Gastroesophageal sphincter (tissue), 4 donors: ENCODE measurements around the gene NPL. TPM values are rescaled to one million over a fixed set of nuclear protein-coding genes. Genes with fewer than 3 reads are reported as not detected.

ENCODE experiments used
- ATAC-seq: fragments of 150-250 bp; one replicate; pipeline ENCODE4 v1.9.1; 2016; ENCODE audit warnings: mild to moderate bottlenecking, moderate library complexity
- H3K27ac ChIP-seq, 4 donors: fragments of 200-600 bp; sonication (generic) in 3 of 4; 1 replicate in 3 of 4; 2 replicates in 1 of 4; pipeline ENCODE4 v1.5.1; 2016 to 2019
- H3K27me3 ChIP-seq: fragments of 200-600 bp; sonication (generic); one replicate; pipeline ENCODE4 v1.5.1; 2019
- H3K36me3 ChIP-seq, 2 donors: fragments of 200-600 bp; sonication (generic); one replicate each; pipeline ENCODE4 v1.5.1; 2019; ENCODE audit warnings: control low read depth in 1 of 2
- H3K4me1 ChIP-seq, 3 donors: fragments of 200-600 bp; sonication (generic); 1 replicate in 2 of 3; 2 replicates in 1 of 3; pipeline ENCODE4 v1.5.1; 2016 to 2019; ENCODE audit warnings: control low read depth in 2 of 3
- H3K4me3 ChIP-seq, 2 donors: fragments of 200-600 bp; sonication (generic); one replicate each; pipeline ENCODE4 v1.5.1; 2019; ENCODE audit warnings: mild to moderate bottlenecking in 1 of 2, moderate library complexity in 1 of 2
- H3K9me3 ChIP-seq, 3 donors: fragments of 200-600 bp; sonication (generic); one replicate each; pipeline ENCODE4 v1.5.1; 2017 to 2019; ENCODE audit warnings: control low read depth in 2 of 3
- CTCF ChIP-seq, 4 experiments: fragments of 200-600 bp in 2 of 4; fragments of 450-650 bp in 2 of 4; sonication (generic) in 1 of 4; IDR thresholded peaks; one replicate each; pipeline ENCODE4 v1.5.1; 2017 to 2019; ENCODE audit warnings: antibody characterized with exemption in 4 of 4, mild to moderate bottlenecking in 2 of 4, moderate library complexity in 2 of 4
- EP300 ChIP-seq: sonication (generic); formaldehyde crosslinking; IDR thresholded peaks from one replicate; pipeline ENCODE4 v1.6.1; 2017; ENCODE audit warnings: antibody characterized with exemption, mild to moderate bottlenecking
- POLR2A ChIP-seq, 2 donors: fragments of 450-650 bp; IDR thresholded peaks; one replicate each; pipeline ENCODE4 v1.6.1; 2017; ENCODE audit warnings: antibody characterized with exemption in 2 of 2, mild to moderate bottlenecking in 2 of 2, moderate library complexity in 1 of 2
- POLR2AphosphoS5 ChIP-seq: sonication (generic); formaldehyde crosslinking; IDR thresholded peaks from one replicate; pipeline ENCODE4 v1.6.1; 2017; ENCODE audit warnings: antibody characterized with exemption
- WGBS, 2 donors: methylation state at CpG; one replicate each; pipeline ENCODE4 v1.1.5; 2018; ENCODE audit warnings: low coverage in 1 of 2; 5-methylcytosine and 5-hydroxymethylcytosine counted together
- total RNA-seq, 4 donors: library from RNA; depleted of rRNA; stranded (reverse); fragments of >200 nt; gene quantifications; one replicate each; pipeline ENCODE4 v1.1.0, GENCODE V29; 2016

The NPL gene
- total RNA-seq, 4 donors from 2014 or later = 6.8 to 10.2 (median 7.9) TPM

GRCh38 chr1:182766050-182766449, 23.5 kb upstream of the NPL start:
- H3K4me1 ChIP-seq = no peaks in the 10 kb centered on the region
- TF ChIP-seq POLR2AphosphoS5 = no peak
- no peak for TF ChIP-seq EP300
- TF ChIP-seq CTCF (IDR thresholded peaks at IDR 0.05) = no peak
- no peak for TF ChIP-seq POLR2A (IDR thresholded peaks at IDR 0.05)
- H3K27me3 ChIP-seq = no peaks in the 10 kb centered on the region
- H3K36me3 ChIP-seq = no peaks in the 10 kb centered on the region
- H3K4me3 ChIP-seq = no peak overlapping the region
- H3K9me3 ChIP-seq = no peaks in the 10 kb centered on the region
- no peak for ATAC-seq
- 95 to 100% methylated on average over 2 of the region's 2 CpGs for WGBS, 2 donors
- H3K27ac ChIP-seq = no peak overlapping the region

GRCh38 chr1:182766881-182767645, 22.5 kb upstream of the NPL start:
- WGBS, 2 donors = 86 to 90% methylated on average over 4 of the region's 4 CpGs
- ATAC-seq = no peak
- TF ChIP-seq EP300 (no peak), POLR2A (IDR thresholded peaks at IDR 0.05) (no peak), CTCF (IDR thresholded peaks at IDR 0.05) (no peak), POLR2AphosphoS5 (no peak)
- Histone ChIP-seq H3K4me1 (no peaks in the 10 kb centered on the region), H3K27me3 (no peaks in the 10 kb centered on the region), H3K36me3 (no peaks in the 10 kb centered on the region), H3K27ac (no peak overlapping the region), H3K4me3 (no peak overlapping the region), H3K9me3 (no peaks in the 10 kb centered on the region)

- Histone ChIP-seq H3K9me3 (no peaks in the 10 kb centered on the region), H3K27ac (no peak overlapping the region), H3K4me3 (no peak overlapping the region), H3K4me1 (no peaks in the 10 kb centered on the region), H3K27me3 (no peaks in the 10 kb centered on the region), H3K36me3 (no peaks in the 10 kb centered on the region)
- no peak for ATAC-seq
- WGBS, 2 donors = 33 to 43% methylated on average over 2 of the region's 2 CpGs
- TF ChIP-seq CTCF (IDR thresholded peaks at IDR 0.05) (no peak), POLR2A (IDR thresholded peaks at IDR 0.05) (no peak), EP300 (no peak), POLR2AphosphoS5 (no peak)
These were observed 20.6 kb upstream of the NPL start for GRCh38 chr1:182768963-182769362.

GRCh38 chr1:182770232-182770631, 19.3 kb upstream of the NPL start:
- 45% methylated on average over 2 of the region's 2 CpGs; no CpG with 5 or more reads in 1 of the 2 donors for WGBS, 2 donors
- Histone ChIP-seq H3K9me3 (no peaks in the 10 kb centered on the region), H3K4me3 (no peak overlapping the region), H3K27ac (no peak overlapping the region), H3K4me1 (no peaks in the 10 kb centered on the region), H3K27me3 (no peaks in the 10 kb centered on the region), H3K36me3 (no peaks in the 10 kb centered on the region)
- ATAC-seq = no peak
- TF ChIP-seq EP300 (no peak), CTCF (IDR thresholded peaks at IDR 0.05) (no peak), POLR2A (IDR thresholded peaks at IDR 0.05) (no peak), POLR2AphosphoS5 (no peak)
